Measurements from ENCODE around the gene STX16. TPM values are rescaled to one million over a fixed set of nuclear protein-coding genes. Genes with fewer than 3 reads are reported as not detected.

The STX16 gene
- total RNA-seq, 1 experiment from 2014 or later, result 18.4 TPM

DNA sequence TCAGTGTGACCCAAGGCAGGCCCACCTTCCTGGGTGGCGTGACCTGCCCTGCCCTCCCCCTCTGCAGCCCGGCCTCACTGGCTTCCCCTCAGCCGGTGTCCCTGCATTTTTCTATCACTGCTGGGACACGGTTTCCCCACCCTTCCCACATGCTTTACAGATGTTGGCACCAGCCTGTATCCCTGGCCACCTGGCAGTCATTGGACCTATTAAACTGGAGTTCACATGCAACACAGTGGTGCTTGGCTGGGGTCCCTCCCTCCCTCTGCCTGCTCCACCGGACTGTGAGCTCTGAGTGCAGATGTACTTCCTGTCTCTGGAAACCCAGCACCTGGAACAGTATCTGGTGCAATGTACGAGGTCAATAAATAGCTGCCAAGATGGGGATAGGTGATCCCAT is 25.5 kb upstream of the STX16 start:
- no peaks in the 10 kb centered on the region for H3K27me3 ChIP-seq (ENCODE audit: control insufficient read depth, insufficient read depth, low read length)
- no peak overlapping the region for H3K4me3 ChIP-seq (ENCODE audit: insufficient read depth, low read depth, low read length)
- DNase-seq, result no peak

DNA sequence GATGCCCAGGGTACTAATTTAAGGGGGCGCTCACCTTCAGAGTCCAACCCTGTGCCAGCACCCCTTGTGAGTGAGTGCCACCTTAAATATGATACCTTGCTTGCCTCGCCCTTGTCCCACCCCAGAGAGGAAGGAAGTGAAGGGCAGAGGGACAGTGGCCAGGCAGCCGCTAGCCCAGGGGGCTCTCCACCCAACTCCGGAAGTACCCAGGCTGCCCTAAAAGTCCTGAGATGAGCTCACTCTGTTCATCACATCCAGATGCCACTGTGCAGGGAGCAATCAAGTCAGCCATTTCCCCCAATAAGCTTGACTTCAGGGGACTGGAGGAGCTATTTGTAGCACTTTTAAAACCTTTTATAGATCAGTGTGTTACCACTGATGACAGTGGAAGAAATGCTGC is 25.0 kb upstream of the STX16 start:
- H3K4me3 ChIP-seq (ENCODE audit: insufficient read depth, low read depth, low read length), result no peak overlapping the region
- no peaks in the 10 kb centered on the region for H3K27me3 ChIP-seq (ENCODE audit: control insufficient read depth, insufficient read depth, low read length)
- no peaks in the 10 kb centered on the region for H3K36me3 ChIP-seq (replicated peaks; ENCODE audit: control insufficient read depth, insufficient read depth, low read length)
- DNase-seq, result no peak

More for the DNA sequence above, 25.5 kb upstream of the STX16 start:
- H3K36me3 ChIP-seq (replicated peaks; ENCODE audit: control insufficient read depth, insufficient read depth, low read length), result no peaks in the 10 kb centered on the region

DNA sequence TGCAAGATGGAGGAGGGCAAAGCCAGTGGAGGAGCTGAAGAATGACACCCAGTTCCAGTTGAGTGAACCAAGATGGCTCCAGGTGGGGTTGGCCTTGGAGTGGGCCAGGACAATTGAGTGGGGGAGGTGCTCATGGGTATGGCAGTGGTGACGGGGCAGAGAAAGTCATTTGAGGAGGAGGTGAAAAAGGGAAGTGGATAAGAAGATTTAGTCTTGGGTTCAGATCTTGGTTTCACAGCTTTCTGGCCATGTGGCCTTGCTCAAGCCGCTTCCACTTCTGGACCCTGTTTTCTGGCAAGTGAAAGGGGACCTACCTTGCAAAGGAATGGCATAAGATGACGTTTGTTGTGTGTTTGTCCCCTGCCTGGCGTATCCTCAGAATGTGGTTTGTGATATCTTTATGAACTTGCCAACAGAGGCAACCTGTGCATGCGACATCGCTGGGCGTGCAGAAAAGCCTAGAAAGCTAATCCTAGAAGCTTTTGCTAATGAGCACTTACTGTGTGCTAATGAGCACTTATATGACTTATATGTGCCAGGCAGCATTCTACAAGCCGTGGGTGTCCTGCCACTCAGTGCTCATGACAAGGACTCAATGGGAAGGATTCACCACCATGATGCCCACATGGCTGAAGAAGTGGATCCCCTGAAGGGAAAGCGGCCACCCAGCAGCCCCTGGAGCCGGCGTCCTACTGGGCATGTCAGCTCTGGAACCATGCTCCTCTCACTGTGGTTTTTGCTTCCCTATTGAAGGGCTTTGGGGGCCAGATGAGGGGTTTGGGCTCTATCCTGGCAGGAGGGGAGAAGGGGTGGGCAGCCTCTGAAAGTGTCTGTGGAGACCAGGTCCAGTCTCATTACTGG is 23.6 kb upstream of the STX16 start:
- no peak for DNase-seq
- Histone ChIP-seq H3K27me3 (ENCODE audit: control insufficient read depth, insufficient read depth, low read length) (no peaks in the 10 kb centered on the region), H3K36me3 (replicated peaks; ENCODE audit: control insufficient read depth, insufficient read depth, low read length) (no peaks in the 10 kb centered on the region), H3K4me3 (ENCODE audit: insufficient read depth, low read depth, low read length) (no peak overlapping the region)

- no peak for DNase-seq
- no peak overlapping the region for H3K4me3 ChIP-seq (ENCODE audit: insufficient read depth, low read depth, low read length)
- H3K36me3 ChIP-seq (replicated peaks; ENCODE audit: control insufficient read depth, insufficient read depth, low read length), result no peaks in the 10 kb centered on the region
- no peaks in the 10 kb centered on the region for H3K27me3 ChIP-seq (ENCODE audit: control insufficient read depth, insufficient read depth, low read length)
Measured at GRCh38 chr20:58628491-58629214, 22.4 kb upstream of the STX16 start.

- no peaks in the 10 kb centered on the region for H3K36me3 ChIP-seq (replicated peaks; ENCODE audit: control insufficient read depth, insufficient read depth, low read length)
- no peaks in the 10 kb centered on the region for H3K27me3 ChIP-seq (ENCODE audit: control insufficient read depth, insufficient read depth, low read length)
- DNase-seq, result no peak
- no peak overlapping the region for H3K4me3 ChIP-seq (ENCODE audit: insufficient read depth, low read depth, low read length)
Measured at GRCh38 chr20:58629215-58629580, 21.9 kb upstream of the STX16 start.

DNA sequence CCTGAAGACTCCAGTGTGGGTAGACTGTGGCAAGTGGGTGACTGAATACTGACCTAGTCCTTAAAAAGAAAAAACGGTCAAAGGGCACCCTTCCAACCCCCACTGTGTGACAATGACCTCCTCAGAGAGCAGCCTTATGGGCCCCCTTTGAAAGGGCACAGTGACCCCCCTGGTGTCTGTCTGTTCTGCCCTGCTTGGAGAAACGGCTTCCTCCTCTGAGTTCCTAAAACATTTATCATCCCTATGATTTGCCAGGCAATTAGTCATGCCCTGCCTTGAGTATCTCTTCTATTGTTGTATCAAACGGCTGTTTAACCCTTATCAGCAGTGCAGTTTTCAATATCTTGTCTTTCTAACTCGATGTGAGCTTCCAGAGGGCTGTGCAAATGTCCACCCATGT is 21.0 kb upstream of the STX16 start:
- H3K4me3 ChIP-seq (ENCODE audit: insufficient read depth, low read depth, low read length), result no peak overlapping the region
- no peaks in the 10 kb centered on the region for H3K27me3 ChIP-seq (ENCODE audit: control insufficient read depth, insufficient read depth, low read length)
- no peak for DNase-seq
- H3K36me3 ChIP-seq (replicated peaks; ENCODE audit: control insufficient read depth, insufficient read depth, low read length), result no peaks in the 10 kb centered on the region

GRCh38 chr20:58633161-58634053 is 17.7 kb upstream of the STX16 start:
- Histone ChIP-seq H3K27me3 (ENCODE audit: control insufficient read depth, insufficient read depth, low read length) (no peaks in the 10 kb centered on the region), H3K36me3 (replicated peaks; ENCODE audit: control insufficient read depth, insufficient read depth, low read length) (no peaks in the 10 kb centered on the region), H3K4me3 (ENCODE audit: insufficient read depth, low read depth, low read length) (no peak overlapping the region)
- no peak for DNase-seq

GRCh38 chr20:58634059-58634458 is 17.0 kb upstream of the STX16 start:
- Histone ChIP-seq H3K4me3 (ENCODE audit: insufficient read depth, low read depth, low read length) (no peak overlapping the region), H3K27me3 (ENCODE audit: control insufficient read depth, insufficient read depth, low read length) (no peaks in the 10 kb centered on the region), H3K36me3 (replicated peaks; ENCODE audit: control insufficient read depth, insufficient read depth, low read length) (no peaks in the 10 kb centered on the region)
- no peak for DNase-seq

DNA sequence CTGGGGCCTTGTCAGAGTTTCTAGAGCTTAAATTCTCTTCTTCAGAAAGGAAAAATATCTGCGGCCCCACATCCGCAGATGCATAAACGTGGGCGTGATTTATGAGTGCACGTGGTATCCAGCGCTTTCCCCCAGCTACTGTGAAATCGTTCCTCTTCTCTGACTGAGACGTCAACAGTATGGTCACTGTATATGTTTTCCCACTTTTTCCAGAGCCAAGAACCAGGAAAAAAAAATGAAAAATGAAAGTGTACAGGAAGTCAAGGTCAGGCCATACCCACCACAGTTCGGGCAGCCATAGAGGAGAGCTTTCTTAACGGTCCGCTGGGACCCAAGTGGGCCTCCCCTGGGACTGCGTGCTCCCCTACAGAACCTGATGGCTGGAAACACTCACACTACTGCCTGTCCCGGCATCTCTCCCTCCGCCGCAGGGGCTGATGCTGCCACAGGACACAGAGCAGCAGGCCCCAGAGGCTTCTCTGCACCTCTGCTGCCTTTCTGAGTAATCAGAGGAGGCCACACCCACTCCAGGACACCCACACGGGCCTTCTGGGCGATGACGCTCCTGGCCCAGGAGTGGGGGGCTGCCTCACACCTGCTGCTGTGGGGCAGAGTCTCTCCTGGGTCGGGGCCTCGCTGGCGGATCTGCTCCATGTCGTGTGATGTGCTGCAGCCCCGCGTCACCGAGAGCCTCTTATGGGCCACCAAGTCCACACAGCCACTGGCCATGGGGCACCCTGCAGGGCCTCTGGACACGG is 16.4 kb upstream of the STX16 start:
- DNase-seq, result no peak
- Histone ChIP-seq H3K27me3 (ENCODE audit: control insufficient read depth, insufficient read depth, low read length) (no peaks in the 10 kb centered on the region), H3K4me3 (ENCODE audit: insufficient read depth, low read depth, low read length) (no peak overlapping the region), H3K36me3 (replicated peaks; ENCODE audit: control insufficient read depth, insufficient read depth, low read length) (no peaks in the 10 kb centered on the region)

- H3K4me3 ChIP-seq (ENCODE audit: insufficient read depth, low read depth, low read length), result no peak overlapping the region
- no peak for DNase-seq
- no peaks in the 10 kb centered on the region for H3K36me3 ChIP-seq (replicated peaks; ENCODE audit: control insufficient read depth, insufficient read depth, low read length)
- no peaks in the 10 kb centered on the region for H3K27me3 ChIP-seq (ENCODE audit: control insufficient read depth, insufficient read depth, low read length)
Measured at GRCh38 chr20:58635279-58635665, 15.8 kb upstream of the STX16 start.

DNA sequence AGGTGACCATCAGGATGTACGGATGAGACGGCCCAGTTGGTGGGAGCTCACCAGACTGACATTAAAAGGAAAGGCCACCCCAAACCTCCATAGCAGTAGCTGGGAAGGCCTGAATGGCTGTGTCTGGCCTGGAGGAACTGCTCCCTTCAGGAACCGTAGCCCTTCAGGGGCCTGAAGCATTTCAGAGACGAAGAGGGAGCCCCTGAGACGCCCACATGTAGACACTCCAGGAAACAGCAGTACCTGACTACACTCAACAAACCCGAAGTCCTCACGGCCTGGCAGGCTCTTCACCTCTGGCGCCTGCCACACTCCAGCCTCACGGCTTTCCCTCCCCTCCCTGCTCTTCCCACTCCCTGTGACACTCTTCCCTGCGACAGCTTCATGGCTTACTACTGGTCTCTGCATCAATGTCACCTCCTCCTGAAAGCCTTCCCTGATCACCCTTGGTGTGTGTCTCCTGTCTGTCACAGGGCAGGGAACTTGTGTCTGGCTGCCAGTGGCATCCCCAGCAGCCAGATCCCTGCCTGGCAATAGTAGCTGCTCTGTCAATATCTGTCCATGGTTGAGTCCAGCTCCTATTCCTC is 14.6 kb upstream of the STX16 start:
- no peaks in the 10 kb centered on the region for H3K27me3 ChIP-seq (ENCODE audit: control insufficient read depth, insufficient read depth, low read length)
- DNase-seq, result no peak

GRCh38 chr20:58636983-58637421 is 14.1 kb upstream of the STX16 start:
- DNase-seq, result peak; percentile 84
- H3K27me3 ChIP-seq (ENCODE audit: control insufficient read depth, insufficient read depth, low read length), result no peaks in the 10 kb centered on the region
- H3K4me3 ChIP-seq (ENCODE audit: insufficient read depth, low read depth, low read length), result no peak overlapping the region
- no peaks in the 10 kb centered on the region for H3K36me3 ChIP-seq (replicated peaks; ENCODE audit: control insufficient read depth, insufficient read depth, low read length)

More for the DNA sequence above, 14.6 kb upstream of the STX16 start:
- Histone ChIP-seq H3K4me3 (ENCODE audit: insufficient read depth, low read depth, low read length) (no peak overlapping the region), H3K36me3 (replicated peaks; ENCODE audit: control insufficient read depth, insufficient read depth, low read length) (no peaks in the 10 kb centered on the region)

GRCh38 chr20:58637466-58638213 is 13.4 kb upstream of the STX16 start:
- no peak overlapping the region for H3K4me3 ChIP-seq (ENCODE audit: insufficient read depth, low read depth, low read length)
- no peaks in the 10 kb centered on the region for H3K27me3 ChIP-seq (ENCODE audit: control insufficient read depth, insufficient read depth, low read length)
- H3K36me3 ChIP-seq (replicated peaks; ENCODE audit: control insufficient read depth, insufficient read depth, low read length), result no peaks in the 10 kb centered on the region
- DNase-seq, result no peak
